HPDE6-E6E7 (cell line): Measurements from ENCODE around the gene MYO9B.

Experiments
- DNase-seq: peaks from one replicate; pipeline ENCODE4 v3.0.0; 2011; ENCODE audit warnings: missing footprints; ENCODE audit errors: extremely low spot score

Gene MYO9B

DNA sequence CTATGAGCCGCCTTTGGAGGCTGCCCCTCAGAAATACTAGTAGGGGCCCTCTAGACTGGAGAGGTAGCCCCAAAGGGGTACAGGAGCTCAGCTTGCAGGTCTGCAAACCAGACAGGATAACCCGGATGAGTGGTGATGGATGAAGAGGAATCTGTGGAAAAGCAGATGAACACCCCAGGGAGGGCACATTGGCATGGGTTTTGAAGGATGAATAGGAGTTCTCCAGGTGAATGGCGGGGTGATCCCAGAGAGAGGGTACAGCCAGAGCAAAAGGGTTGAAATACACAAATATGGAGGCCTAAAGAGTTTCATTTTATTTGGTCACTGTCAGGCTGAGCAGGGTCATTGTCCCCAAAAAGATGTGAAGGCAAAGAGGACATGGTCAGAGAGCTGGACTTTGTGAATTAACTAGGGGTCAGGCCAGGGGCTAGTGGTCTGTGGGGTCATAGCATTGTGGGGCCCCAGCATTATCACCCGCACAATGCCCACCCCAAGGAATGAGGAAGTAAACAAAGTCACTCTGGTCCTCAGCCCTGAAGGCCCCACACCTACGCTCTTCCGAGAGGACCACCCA lies 165.3 kb downstream of the MYO9B start:
- DNase-seq, result no peak

DNA sequence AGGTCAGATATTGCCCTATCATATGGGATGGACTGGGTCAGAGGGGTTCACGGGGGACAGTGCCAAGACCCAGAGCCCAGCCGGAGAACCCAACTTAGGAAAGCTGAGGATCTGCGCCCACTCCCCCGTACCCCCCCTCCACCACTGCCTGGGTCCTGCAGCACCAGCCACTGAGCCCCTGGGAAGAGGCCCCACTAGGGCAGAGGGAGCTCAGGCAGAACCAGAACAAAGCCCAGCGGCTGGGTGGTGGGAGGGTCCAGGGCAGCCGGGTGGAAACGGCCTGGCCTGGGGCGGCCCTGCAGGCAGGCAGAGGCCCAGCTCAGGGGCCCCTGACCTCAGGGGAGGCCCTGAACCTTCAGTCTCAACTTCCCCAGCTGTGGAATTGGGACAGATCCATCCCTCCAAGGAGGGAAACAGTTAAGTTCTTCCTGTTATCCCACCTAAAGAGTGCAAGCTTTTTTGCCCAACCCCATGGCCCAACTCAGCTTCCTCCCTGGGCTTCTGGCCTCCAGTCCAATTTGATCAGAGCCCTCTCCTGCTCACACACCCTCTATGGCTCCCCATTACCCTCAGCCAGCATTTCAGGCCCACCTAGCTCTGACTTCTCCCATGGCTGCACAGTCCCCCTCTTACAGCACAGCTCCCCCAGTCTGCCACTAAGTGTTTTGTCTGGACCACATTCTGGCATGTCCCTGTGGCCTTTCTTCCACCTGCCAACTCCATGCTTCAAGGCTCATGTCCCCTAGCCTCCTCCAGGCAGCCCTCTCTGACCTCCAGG lies 167.0 kb downstream of the MYO9B start:
- DNase-seq, result no peak

DNA sequence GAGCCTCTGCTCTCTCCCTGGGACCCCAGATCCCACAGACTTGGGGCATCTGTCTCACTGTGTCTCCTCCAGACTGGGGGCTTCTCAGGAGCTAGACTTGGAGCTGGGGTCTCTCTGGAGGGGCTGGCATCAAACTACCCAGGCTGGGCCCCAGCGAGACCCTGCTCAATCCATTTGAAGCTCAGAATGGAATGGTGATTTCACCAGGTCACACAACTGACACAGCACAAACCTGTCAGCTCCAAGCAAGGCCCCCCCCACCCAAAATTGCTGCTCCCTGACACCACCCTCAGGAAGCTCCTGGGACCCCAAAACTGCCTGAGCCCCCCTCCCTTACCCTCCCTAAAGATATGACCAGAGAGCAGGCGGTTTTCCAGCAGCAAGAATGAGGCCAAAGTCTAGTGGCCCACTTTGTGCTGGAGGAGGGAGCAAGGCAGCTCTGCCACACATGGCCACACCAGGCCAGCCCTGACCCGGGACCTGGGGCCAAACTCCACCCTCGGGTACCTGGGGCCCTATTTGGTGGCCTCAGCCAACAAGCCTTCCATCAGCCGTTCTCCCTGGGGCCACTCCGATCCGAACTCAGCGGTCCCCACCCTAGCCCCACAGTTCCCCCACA lies 167.7 kb downstream of the MYO9B start:
- DNase-seq, result no peak

DNA sequence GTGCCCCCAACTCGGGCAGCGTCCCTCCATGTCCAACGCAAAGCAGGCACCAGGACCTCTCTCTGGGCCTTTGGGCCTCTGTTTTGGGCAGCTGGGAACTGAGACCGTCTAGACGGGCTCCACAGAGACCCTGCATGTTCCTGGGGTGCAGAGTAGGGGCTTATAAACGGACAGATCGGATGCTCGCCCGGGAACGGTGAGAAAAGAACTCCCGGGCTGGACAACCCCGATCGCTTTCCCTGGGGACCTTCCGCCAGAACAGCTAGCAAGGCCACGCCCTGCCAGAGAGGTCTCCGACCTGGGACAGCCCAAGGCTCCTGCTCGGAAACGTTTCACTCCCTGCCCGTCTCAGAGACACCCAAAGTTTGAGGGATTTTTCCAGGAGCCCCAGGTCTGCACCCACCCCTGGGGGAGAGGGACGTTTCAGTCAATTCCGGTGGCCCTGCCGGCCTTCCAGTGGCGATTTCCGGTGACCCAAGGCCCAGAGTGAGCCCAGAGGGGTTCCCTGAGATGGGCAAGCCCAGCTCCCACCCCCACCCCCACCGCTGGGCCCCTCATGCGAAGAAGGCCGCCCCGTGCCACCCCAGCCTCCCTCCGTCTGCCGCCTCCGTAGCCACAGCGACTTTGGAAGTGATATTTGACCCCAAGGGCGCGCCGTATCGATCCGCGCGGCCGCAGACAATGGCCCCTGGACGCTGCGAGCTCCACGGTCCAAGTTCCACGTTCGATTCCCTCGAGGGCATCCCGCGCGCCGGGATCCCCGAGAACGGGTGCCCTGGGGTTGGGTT lies 168.4 kb downstream of the MYO9B start:
- DNase-seq, result no peak

DNA sequence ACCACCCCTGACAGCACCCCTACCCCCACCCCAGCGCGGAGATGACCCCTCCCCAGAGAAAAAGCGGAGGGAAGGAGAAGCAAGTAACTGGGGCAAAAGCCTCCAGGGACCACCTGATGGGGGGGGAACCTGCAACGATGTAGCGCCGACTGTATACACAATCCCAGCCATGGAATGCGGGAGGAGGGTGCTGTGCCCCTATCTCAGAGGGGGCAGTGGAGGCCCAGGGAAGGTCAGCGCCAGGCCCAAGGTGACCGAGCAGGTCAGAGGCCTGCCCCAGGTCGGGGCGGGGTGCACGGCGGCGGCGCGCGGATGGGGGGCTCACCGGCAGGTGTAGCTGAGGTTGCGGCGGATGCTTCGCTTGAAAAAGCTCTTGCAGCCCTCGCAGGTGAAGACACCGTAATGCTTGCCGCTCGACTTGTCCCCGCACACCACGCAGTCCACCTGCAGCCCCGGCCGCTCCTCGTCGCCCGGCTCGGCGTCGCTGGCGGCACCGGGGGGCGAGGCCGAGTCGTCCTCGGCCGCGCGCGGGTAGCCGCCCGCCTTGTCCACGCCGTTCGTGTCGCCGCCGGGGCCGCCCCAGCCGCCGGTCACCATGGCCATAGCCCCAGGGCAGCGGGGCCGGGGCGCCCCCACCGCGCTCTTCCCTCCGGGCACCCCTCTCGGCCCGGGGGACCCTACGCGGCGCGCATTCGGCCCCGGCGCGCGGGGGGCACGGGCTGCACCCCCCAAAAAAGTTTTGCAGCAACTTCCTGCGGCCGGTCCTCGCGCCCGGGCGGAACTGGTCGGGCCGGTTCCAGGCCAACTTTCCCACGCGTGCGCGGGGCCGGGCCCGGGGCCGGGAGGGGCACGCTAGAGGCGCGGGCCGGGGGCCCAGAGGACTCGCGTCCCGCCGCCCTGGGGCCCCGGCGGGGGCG lies 169.3 kb downstream of the MYO9B start:
- no peak for DNase-seq

DNA sequence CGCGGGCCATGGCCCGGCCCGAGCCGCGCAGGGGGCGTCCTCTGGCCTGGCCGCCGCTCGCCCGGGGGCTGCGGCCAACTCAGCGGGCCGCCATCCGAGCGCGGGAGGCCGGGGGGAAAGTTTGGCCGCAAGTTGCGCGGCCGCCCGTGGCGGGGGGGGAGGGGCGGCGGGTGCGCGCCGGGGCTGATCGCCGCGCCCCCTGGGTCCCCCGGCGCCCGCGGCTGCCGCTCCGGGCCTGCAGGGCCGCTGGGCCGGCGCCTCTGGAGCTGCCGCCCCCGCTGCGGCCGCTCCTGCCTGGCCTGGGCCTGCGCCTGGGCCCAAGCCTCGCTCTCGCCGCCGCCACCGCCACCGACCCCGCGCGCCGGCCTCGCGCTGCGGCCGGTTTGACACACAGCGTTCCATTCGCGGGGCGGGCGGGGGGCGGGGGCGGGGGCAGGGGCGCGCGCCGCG lies 170.0 kb downstream of the MYO9B start, which contains the start of gene NR2F6:
Gene NR2F6, minus strand, starts transcription at position 385 of the 450 bp plus-strand sequence. CDS start 699 bp downstream, outside the sequence.
- no peak for DNase-seq

DNA sequence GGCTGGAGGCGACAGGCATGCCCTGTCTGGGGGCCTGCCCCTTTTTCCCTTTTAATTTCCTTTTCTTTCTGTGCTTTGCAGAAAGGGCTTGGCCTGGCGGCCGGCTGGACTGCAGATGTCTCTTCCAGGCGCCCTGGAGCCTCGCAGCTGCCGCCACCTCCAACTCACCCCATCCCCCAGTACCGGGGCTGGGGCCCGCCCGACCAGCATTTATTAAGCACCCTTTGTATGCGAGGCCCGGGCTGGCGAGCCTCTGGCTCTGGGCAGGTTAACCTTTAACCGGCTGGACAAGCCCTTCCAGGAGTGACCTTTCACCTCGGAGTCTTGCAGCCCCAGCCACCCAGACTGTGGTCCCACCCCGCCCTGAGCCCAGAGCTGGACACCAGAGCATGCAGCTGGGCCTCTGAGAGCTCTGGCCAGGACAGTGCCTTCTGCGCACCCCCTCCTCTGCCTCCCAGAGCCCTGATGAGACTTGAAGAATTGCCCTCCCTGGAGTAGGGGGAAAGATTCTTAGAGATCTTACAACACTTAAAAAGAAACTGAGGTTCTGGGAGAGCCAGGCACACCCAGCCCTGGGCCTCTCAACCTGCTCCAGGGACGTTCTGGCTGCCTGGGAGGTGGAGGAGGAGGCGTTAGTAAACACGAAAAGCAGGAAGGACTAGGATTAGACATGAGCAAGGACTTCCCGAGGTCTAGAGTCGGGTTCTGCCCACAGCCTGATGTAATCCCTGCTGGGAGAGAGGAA lies 171.3 kb downstream of the MYO9B start:
- DNase-seq, result no peak

DNA sequence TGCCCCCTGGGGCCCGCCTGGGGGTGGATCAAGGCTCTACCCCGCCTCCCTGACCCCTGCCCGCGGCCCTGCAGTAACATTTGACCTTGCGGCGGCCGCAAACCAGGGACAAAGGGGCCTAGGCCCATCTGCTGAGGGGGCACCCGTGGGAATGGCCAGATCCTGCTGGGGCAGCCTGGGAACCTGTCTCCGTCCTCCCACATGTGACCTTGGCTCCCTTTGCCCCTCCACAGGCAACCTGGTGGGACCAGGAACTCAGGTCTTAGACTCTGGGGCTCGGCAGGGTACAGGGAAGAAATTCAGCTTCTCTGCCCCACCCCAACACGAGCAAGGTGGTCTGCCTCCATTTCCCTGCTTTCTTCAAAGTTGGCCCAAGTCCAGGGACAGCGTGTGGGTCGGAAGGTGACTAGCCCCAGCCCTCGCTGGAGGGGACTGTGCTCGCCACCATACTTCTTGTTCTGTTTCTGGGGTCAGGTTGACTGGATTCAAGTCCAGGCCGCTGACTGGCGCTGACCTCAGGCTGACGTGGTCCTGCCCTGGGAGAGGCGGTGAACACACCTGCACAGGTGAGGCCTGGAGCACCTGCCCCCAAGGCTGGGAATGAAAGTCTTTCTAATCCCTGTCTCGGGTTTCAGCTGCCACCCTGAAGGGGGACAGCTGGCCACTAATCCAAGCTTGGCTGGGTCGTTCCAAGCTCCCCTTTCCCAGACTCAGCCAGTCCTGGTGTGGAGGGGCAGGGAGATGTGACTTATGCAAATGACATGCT lies 172.6 kb downstream of the MYO9B start:
- no peak for DNase-seq

DNA sequence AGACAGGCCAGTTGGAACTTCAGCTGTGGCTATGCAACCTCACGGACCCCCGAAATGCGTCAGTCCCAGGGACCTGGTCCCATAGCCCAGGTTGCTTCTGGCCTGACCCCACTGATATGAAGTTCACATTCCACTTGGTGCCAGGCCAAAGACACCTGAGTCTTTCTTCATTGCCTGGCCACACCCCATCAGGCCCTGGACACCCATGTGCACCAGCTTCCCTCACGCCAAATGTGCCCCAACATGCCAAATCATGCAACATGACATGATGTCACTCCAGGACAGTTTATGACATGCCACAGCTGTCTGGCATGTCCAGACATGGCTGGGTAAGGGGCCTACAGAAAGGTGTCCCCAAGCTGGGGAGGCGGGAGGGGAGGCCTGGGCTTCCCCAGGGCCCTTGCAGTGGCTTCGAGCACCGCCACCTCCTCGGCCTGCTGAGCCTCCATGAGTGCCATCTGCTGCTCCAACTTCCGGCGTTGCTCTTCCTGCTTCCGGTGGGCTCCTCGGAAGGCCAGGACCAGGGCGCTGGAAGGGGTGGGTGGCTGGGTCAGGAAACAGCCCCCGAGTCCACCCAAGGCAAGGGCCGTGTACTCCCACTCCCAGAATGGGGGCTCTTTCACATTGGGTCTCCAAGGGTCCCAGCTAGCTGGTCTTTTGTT lies 174.4 kb downstream of the MYO9B start:
- no peak for DNase-seq

DNA sequence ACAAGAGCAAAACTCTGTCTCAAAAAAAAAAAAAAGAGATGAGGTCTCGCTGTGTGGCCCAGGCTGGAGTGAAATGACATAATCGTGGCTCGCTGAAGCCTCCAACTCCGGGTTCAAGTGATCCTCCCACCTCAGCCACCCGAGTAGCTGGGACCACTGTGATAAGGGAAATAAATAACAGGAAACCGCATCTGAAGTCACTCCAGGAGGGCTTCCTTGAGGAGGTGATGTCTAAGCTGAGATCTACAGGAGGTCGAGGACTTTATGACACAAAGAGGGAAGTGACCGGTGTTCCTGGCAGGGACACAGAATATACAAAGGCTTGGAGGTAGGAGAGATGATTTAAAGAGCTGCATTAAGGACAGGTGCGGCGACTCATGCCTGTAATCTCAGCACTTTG lies 179.1 kb downstream of the MYO9B start:
- no peak for DNase-seq

DNA sequence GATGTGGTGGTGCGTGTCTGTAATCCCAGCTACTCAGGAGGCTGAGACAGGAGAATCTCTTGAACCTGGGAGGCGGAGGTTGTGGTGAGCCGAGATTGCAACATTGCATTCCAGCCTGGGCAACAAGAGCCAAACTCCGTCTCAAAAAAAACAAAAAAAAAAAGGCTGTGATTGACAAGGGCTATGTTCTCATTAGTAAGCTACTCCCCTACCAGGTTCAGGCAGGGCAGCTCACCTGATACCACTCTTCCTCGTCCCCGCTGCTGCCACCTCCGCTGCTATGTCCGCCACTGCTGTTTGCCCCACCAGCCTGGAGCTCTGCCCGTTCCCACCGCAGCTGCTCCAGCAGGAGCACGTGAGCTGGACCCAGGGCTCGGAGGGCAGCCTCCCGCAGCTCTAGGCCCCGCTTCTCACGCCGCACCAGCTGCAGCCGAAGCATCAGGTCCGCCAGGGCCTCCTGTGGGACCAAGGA lies 179.6 kb downstream of the MYO9B start:
- DNase-seq, result no peak

DNA sequence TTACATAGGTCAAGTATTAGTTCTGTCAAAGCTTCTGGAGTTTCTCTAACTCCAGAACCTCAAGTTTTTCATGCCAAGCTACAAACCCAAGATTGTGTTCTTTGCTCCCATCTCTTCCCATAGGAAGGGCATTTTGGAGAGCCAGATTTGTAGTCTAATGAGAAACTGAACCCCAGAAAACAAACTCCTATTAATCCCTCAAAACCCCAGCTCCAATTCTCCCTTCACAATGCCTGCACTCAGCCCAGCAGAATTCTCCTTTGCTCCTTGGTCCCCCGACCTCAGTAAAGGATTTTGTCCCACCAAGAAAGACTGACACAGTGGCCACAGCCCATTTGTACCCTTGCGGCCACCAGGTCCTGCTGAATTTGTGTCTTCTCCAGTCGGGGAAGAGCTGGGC lies 180.6 kb downstream of the MYO9B start:
- DNase-seq, result no peak

DNA sequence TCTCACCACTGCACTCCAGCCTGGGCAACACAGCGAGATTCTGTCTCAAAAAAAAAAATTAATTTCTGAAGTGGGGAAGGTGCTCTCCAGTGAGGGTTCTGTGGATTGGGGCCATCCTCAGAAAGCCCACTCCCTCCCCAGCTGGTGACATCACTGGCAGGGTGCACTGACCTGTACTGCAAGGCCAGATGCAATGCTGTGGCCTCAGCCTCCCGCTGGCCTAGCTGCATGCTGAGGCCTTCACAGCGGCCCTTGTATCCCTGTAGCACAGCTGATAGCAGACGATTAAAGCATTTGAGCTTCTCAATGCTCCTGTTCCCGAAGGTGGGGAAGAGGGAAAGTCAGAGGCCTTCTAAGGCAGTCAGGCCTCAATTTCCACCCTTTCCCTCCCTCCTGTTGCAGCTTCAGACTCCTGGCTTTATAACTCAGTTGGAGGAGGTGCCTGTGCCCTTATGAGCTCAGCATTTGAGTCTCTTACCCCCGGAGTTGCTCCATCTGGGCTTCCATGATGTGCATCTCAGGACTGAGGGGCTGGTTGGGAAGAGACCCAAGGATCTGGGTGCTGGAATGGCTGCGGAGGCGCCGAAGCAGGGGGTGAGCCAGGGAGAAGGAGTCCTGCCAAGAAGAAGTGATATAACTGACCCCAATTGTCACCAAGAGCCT lies 183.7 kb downstream of the MYO9B start:
- no peak for DNase-seq

DNA sequence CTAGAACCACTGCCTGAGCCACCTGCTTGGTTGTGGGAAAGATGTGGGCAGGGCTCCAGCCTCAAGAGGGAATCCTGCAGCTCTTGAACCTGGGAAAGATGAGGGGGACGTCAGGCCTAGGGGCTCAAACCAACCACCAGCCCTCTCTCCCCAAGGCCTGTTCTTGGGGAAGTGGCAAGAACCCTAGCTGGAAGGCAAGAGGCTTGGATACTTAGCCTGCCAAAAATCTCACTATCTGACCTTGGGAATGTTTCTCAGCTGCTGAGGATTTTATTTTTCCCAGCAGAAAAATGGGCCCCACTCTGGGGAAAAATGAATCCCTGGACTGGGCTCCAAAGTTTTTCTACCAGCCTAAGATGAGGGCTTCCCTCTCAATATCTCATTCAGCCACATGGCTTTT lies 184.4 kb downstream of the MYO9B start:
- DNase-seq, result no peak

DNA sequence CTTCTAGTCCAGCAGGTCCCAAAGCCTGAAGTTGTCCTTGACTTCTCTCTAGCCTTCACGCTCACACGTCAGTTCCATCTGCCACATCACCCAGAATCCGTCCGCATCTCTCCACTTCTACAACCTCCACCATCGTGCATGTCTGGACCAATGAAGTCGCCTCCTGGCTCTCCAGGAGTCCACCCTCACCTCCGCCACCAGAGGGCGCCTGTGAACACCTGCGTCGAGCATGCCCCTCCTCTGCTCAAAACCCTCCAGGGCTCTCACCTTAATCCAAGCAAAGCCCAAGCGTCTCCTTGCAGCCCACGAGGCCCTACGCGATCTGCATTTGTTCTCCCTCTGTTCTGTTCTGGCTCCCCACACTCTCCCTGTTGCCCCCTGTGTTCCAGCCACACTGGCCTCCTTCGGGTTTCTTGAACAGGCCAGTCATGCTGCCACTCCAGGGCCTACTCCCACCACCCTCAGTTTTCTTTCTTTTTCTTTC lies 185.3 kb downstream of the MYO9B start:
- DNase-seq, result peak; percentile 89

DNA sequence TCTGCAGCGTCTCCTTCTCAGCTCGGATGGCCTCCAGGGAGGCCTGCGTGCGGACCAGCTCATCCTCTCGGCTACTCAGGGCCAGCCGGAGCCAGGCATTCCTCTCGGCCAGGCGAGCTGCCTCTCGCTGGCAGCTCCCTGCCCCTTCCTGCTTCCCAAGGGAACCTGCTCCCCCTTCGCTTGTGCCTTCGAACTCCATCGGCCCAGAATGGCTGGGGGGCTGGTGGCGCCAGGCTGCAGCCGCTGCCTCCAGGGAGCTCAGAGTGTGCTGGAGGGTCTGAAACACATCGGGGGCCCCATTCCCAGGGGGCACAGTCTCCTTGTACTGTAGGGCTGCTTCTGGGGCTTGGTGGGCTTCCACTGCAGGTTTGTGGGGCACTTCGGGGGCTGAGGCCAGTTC lies 187.0 kb downstream of the MYO9B start:
- no peak for DNase-seq
